Gastroesophageal sphincter (tissue), 4 donors: Measurements from ENCODE around the gene OPCML. TPM values are rescaled to one million over a fixed set of nuclear protein-coding genes. Genes with fewer than 3 reads are reported as not detected.

Source experiments
- ATAC-seq: fragments of 150-250 bp; one replicate; pipeline ENCODE4 v1.9.1; 2016; ENCODE audit warnings: mild to moderate bottlenecking, moderate library complexity
- H3K27ac ChIP-seq, 4 donors: fragments of 200-600 bp; sonication (generic) in 3 of 4; 1 replicate in 3 of 4; 2 replicates in 1 of 4; pipeline ENCODE4 v1.5.1; 2016 to 2019
- H3K27me3 ChIP-seq: fragments of 200-600 bp; sonication (generic); one replicate; pipeline ENCODE4 v1.5.1; 2019
- H3K36me3 ChIP-seq, 2 donors: fragments of 200-600 bp; sonication (generic); one replicate each; pipeline ENCODE4 v1.5.1; 2019; ENCODE audit warnings: control low read depth in 1 of 2
- H3K4me1 ChIP-seq, 3 donors: fragments of 200-600 bp; sonication (generic); 1 replicate in 2 of 3; 2 replicates in 1 of 3; pipeline ENCODE4 v1.5.1; 2016 to 2019; ENCODE audit warnings: control low read depth in 2 of 3
- H3K4me3 ChIP-seq, 2 donors: fragments of 200-600 bp; sonication (generic); one replicate each; pipeline ENCODE4 v1.5.1; 2019; ENCODE audit warnings: mild to moderate bottlenecking in 1 of 2, moderate library complexity in 1 of 2
- H3K9me3 ChIP-seq, 3 donors: fragments of 200-600 bp; sonication (generic); one replicate each; pipeline ENCODE4 v1.5.1; 2017 to 2019; ENCODE audit warnings: control low read depth in 2 of 3
- EP300 ChIP-seq: sonication (generic); formaldehyde crosslinking; IDR thresholded peaks from one replicate; pipeline ENCODE4 v1.6.1; 2017; ENCODE audit warnings: antibody characterized with exemption, mild to moderate bottlenecking
- POLR2A ChIP-seq, 2 donors: fragments of 450-650 bp; IDR thresholded peaks; one replicate each; pipeline ENCODE4 v1.6.1; 2017; ENCODE audit warnings: antibody characterized with exemption in 2 of 2, mild to moderate bottlenecking in 2 of 2, moderate library complexity in 1 of 2
- POLR2AphosphoS5 ChIP-seq: sonication (generic); formaldehyde crosslinking; IDR thresholded peaks from one replicate; pipeline ENCODE4 v1.6.1; 2017; ENCODE audit warnings: antibody characterized with exemption
- WGBS, 2 donors: methylation state at CpG; one replicate each; pipeline ENCODE4 v1.1.5; 2018; ENCODE audit warnings: low coverage in 1 of 2; 5-methylcytosine and 5-hydroxymethylcytosine counted together
- total RNA-seq, 4 donors: library from RNA; depleted of rRNA; stranded (reverse); fragments of >200 nt; gene quantifications; one replicate each; pipeline ENCODE4 v1.1.0, GENCODE V29; 2016
- TF ChIP-seq, protein P1 (sequence below), 4 experiments: fragments of 200-600 bp in 2 of 4; fragments of 450-650 bp in 2 of 4; sonication (generic) in 1 of 4; IDR thresholded peaks; one replicate each; pipeline ENCODE4 v1.5.1; 2017 to 2019; ENCODE audit warnings: antibody characterized with exemption in 4 of 4, mild to moderate bottlenecking in 2 of 4, moderate library complexity in 2 of 4

Gene OPCML
- total RNA-seq, 4 donors from 2014 or later: 0.13 to 0.93 (median 0.33) TPM

DNA sequence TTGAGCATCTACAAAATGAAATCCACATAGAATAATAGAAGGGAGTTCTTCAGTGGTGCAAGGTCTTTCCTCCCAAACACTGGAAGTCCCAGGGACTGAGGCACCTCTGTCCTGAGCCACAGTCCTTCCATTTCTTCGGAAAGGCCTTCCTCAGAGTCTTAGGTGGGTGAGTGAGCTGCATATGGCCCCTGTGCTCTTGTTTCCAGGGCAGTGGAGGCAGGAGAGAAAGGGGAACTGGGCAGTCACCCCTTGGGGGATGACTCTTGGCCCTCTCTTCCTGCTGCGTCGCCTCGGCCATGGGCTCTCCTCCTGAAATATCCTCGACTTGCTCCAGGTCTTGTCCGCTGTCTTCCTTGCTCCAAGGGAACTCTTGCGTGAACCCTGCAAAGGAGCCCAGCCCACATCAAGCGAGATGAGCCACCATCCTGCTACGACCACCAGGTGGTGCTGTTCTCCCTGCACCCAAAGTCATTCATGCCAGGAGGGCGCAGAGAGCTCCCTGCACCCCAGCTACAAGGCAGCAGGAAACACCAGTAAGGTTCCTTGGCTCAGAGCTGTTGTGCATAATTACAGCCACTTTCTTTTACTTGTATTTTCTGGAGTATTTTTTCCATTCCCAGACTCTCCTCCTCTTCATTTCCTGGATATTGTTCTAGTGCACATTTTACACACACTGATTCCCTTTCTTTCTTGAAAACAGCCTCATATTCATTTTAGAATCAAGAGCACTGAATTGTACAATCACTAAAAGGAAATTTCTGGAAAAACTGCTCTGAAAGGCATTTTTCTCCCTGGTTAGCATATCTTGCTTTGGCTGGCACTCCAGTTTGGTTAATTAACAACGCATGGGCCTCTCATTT is 397.8 kb downstream of the OPCML start:
- no peaks in the 10 kb centered on the region for H3K4me1 ChIP-seq
- peaks cover 19% of the 10 kb centered on the region for H3K27me3 ChIP-seq
- no peaks in the 10 kb centered on the region for H3K36me3 ChIP-seq
- TF ChIP-seq EP300 (no peak), POLR2AphosphoS5 (no peak), POLR2A (IDR thresholded peaks at IDR 0.05) (no peak)
- TF ChIP-seq, protein P1, sequence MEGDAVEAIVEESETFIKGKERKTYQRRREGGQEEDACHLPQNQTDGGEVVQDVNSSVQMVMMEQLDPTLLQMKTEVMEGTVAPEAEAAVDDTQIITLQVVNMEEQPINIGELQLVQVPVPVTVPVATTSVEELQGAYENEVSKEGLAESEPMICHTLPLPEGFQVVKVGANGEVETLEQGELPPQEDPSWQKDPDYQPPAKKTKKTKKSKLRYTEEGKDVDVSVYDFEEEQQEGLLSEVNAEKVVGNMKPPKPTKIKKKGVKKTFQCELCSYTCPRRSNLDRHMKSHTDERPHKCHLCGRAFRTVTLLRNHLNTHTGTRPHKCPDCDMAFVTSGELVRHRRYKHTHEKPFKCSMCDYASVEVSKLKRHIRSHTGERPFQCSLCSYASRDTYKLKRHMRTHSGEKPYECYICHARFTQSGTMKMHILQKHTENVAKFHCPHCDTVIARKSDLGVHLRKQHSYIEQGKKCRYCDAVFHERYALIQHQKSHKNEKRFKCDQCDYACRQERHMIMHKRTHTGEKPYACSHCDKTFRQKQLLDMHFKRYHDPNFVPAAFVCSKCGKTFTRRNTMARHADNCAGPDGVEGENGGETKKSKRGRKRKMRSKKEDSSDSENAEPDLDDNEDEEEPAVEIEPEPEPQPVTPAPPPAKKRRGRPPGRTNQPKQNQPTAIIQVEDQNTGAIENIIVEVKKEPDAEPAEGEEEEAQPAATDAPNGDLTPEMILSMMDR (IDR thresholded peaks at IDR 0.05): peak; percentile 47 to 90 (median 66)
- 24 to 40% methylated on average over 1 to 5 of the region's 11 CpGs for WGBS, 2 donors
- H3K4me3 ChIP-seq: no peak overlapping the region
- no peaks in the 10 kb centered on the region for H3K9me3 ChIP-seq
- H3K27ac ChIP-seq: no peak overlapping the region
- no peak for ATAC-seq

DNA sequence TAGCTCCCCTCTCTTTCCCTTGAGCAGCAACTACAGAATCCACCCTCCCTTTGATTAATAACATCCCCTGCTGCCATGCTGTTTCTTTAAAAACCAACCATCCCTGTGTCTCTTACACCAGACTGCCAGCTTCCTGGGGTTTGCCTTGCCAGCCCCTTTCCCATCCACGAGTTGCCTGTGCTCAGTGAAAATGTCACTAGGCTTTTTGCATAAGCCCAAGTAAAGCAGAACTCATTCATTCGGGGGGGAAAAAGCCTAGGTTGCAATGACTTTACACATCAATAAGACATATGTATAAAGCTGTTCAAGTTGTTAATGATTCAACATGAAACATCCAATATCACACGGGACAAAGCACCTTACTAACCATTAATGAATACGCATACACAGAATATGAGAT is 398.7 kb downstream of the OPCML start:
- no peaks in the 10 kb centered on the region for H3K9me3 ChIP-seq
- peaks cover 19% of the 10 kb centered on the region for H3K27me3 ChIP-seq
- no peak for TF ChIP-seq POLR2AphosphoS5
- TF ChIP-seq EP300: no peak
- TF ChIP-seq POLR2A (IDR thresholded peaks at IDR 0.05): no peak
- TF ChIP-seq, protein P1 (IDR thresholded peaks at IDR 0.05): no peak
- no peaks in the 10 kb centered on the region for H3K36me3 ChIP-seq
- 56 to 76% methylated on average over 2 to 4 of the region's 4 CpGs for WGBS, 2 donors
- no peak overlapping the region for H3K27ac ChIP-seq
- no peak overlapping the region for H3K4me3 ChIP-seq
- no peak for ATAC-seq
- H3K4me1 ChIP-seq: no peaks in the 10 kb centered on the region

DNA sequence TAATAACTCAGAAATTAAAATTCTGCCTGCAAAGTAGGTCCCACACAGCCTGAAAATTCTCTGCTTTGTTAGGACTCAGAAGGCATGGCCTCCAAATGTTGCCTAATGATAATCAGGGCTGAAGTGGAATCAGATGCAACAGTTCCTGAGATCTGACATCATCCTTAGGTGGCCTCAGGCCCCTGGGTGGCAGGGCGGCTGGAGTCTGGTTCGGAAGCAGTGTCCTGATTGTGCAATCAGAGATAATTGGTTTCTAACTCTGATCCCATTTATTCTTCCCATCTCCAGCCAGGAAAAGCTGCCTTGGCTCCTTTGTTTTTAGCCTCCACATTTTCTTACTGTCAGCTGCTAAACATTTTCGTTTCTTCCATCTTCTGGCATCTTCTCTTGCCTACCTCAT is 399.3 kb downstream of the OPCML start:
- no peak overlapping the region for H3K4me3 ChIP-seq
- H3K9me3 ChIP-seq: no peaks in the 10 kb centered on the region
- no peaks in the 10 kb centered on the region for H3K4me1 ChIP-seq
- no peaks in the 10 kb centered on the region for H3K36me3 ChIP-seq
- WGBS, 2 donors: 45 to 83% methylated on average over 3 of the region's 3 CpGs
- H3K27me3 ChIP-seq: peaks cover 18% of the 10 kb centered on the region
- no peak for TF ChIP-seq POLR2AphosphoS5
- TF ChIP-seq EP300: no peak
- no peak for TF ChIP-seq POLR2A (IDR thresholded peaks at IDR 0.05)
- TF ChIP-seq, protein P1 (IDR thresholded peaks at IDR 0.05): no peak
- no peak for ATAC-seq
- H3K27ac ChIP-seq: no peak overlapping the region

DNA sequence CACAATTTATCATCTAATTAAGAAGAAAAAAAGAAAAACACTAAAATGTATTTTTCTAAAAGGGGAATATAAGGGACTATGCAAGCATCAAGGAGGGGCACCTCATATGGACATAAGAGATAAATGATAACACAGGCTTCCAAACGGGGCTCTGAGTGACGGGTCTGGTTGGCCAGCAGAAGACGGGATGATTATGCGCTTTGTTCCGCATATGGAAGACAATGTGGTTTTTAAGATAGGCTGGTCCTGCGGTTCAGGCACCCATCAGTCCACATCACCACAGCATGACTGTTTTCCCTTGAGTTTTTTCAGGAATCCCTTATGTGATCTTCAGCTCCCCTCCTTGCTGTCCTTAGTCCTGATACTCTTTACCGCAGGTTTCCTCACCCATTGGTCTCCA is 404.6 kb downstream of the OPCML start:
- WGBS, 2 donors: 75 to 77% methylated on average over 6 to 7 of the region's 7 CpGs
- H3K4me3 ChIP-seq: no peak overlapping the region
- TF ChIP-seq EP300 (no peak), POLR2A (IDR thresholded peaks at IDR 0.05) (no peak), POLR2AphosphoS5 (no peak)
- TF ChIP-seq, protein P1 (IDR thresholded peaks at IDR 0.05): no peak

DNA sequence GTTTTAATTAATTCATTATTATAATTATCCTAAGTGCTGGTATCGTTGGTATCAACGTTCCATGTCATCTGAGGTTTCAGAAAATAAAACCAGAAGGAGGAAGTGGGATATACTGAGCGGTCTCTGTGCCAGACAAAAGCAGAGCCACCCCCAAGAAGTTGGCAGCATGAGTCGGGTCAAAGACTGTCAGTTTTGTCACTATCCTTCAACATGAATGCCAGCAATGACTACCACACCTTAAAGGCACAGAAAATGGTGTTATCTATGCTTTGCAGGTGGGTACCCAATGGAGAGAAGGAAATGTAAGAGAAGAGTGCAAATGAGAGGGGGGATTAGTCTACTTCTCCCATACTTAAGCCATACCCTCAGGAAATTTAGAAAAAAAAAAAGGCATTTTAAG is 408.5 kb downstream of the OPCML start:
- peaks cover 54% of the 10 kb centered on the region for H3K27me3 ChIP-seq
- WGBS, 2 donors: 37 to 57% methylated on average over 4 of the region's 4 CpGs
- no peaks in the 10 kb centered on the region for H3K4me1 ChIP-seq

More for the DNA sequence above, 404.6 kb downstream of the OPCML start:
- ATAC-seq: no peak
- H3K4me1 ChIP-seq: no peaks in the 10 kb centered on the region
- no peaks in the 10 kb centered on the region for H3K36me3 ChIP-seq
- peaks cover 46% of the 10 kb centered on the region for H3K27me3 ChIP-seq
- no peaks in the 10 kb centered on the region for H3K9me3 ChIP-seq
- H3K27ac ChIP-seq: no peak overlapping the region

More for the DNA sequence above, 408.5 kb downstream of the OPCML start:
- no peaks in the 10 kb centered on the region for H3K36me3 ChIP-seq
- no peaks in the 10 kb centered on the region for H3K9me3 ChIP-seq
- no peak for ATAC-seq
- H3K4me3 ChIP-seq: no peak overlapping the region
- TF ChIP-seq POLR2A (IDR thresholded peaks at IDR 0.05) (no peak), EP300 (no peak), POLR2AphosphoS5 (no peak)
- TF ChIP-seq, protein P1 (IDR thresholded peaks at IDR 0.05): no peak
- no peak overlapping the region for H3K27ac ChIP-seq
